GM12865 (cell line): Measurements from ENCODE around the gene THOC6.

Experiments used
- DNase-seq: peaks from one replicate; pipeline ENCODE4 v3.0.0; 2010; ENCODE audit warnings: low read depth
- H3K4me3 ChIP-seq: 2 replicates; pipeline ENCODE4 v1.5.1; 2011; ENCODE audit warnings: mild to moderate bottlenecking, low read depth, low read length, control low read depth
- TF ChIP-seq, protein P1 (sequence below): IDR thresholded peaks from 2 replicates; pipeline ENCODE4 v1.5.1; 2011; ENCODE audit warnings: low read length, control low read depth, low read depth, inconsistent platforms; ENCODE audit not compliant: insufficient read depth; ENCODE audit errors: missing control alignments

Gene THOC6

DNA sequence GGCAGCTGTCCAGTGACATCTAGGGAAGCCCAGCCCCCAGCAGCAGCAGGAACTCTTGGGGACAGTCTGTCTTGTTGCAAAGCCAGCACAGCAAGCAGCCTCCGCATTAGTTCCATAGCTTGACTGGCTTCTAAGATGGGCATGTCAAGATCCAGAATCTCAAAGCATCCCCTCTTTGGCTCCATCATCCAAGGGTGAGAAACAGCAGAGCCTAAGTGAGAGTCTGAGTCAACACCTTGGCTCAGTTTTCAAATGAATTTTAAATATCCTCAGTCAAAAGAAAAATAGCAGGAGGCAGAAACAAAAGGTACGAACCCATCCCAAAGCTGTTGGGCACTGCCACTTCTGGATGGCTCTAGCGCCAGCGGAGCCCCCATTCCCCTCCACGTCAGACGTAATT lies 8.9 kb upstream of the THOC6 start:
- no peak overlapping the region for H3K4me3 ChIP-seq
- DNase-seq, result no peak
- TF ChIP-seq, protein P1, sequence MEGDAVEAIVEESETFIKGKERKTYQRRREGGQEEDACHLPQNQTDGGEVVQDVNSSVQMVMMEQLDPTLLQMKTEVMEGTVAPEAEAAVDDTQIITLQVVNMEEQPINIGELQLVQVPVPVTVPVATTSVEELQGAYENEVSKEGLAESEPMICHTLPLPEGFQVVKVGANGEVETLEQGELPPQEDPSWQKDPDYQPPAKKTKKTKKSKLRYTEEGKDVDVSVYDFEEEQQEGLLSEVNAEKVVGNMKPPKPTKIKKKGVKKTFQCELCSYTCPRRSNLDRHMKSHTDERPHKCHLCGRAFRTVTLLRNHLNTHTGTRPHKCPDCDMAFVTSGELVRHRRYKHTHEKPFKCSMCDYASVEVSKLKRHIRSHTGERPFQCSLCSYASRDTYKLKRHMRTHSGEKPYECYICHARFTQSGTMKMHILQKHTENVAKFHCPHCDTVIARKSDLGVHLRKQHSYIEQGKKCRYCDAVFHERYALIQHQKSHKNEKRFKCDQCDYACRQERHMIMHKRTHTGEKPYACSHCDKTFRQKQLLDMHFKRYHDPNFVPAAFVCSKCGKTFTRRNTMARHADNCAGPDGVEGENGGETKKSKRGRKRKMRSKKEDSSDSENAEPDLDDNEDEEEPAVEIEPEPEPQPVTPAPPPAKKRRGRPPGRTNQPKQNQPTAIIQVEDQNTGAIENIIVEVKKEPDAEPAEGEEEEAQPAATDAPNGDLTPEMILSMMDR, result no peak

DNA sequence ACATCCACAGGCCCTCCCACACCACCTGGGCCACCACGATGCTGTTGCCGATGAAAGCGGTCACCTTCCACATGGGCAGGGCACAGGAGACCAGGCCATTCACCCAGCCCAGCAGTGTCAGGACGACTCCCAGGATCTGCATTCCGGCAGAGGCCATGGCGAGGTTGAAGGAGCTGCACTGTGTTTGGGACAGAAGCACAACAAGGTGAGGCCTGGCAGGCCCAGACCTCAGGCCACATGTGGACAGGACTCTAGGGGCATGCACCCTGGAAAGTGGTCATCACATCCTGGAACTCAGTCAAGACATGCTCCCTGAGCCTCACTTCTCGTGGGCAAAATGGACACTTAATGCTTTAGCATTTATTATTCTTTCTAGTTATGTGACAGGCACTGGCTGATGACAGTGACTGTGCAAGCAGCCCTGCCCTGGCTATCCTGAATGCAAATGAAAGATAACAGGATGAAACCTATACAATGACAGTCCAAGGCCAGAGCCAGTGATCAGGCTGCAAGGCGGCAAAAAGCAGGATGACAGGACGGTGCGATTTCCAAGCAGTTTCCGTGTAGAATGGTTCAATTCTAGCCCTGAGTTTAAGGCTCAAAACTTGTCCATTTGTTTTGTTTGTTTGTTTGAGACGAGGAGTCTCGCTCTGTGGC lies 7.8 kb upstream of the THOC6 start:
- no peak overlapping the region for H3K4me3 ChIP-seq
- no peak for DNase-seq
- TF ChIP-seq, protein P1, result no peak

DNA sequence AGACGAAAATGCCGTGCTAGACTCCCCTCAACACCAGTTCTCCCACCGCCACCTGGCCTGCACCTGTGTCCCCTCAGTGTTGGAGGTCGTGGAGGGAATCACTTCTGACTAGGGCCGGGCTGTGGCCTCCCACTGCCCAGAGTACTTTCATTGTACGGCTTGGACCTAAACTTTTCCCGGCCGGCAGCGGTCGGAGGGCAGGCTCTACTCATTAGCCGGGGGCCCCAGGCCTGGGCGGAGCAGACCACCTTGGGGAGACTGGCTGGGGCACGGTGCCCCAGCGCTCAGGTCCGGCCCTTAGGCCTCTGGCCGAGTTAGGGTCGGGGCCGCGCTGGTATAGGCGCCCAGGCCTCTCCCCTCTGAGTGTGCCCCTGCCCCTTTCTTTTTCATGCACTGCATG lies 6.5 kb upstream of the THOC6 start:
- DNase-seq, result no peak
- H3K4me3 ChIP-seq, result no peak overlapping the region
- TF ChIP-seq, protein P1, result no peak

DNA sequence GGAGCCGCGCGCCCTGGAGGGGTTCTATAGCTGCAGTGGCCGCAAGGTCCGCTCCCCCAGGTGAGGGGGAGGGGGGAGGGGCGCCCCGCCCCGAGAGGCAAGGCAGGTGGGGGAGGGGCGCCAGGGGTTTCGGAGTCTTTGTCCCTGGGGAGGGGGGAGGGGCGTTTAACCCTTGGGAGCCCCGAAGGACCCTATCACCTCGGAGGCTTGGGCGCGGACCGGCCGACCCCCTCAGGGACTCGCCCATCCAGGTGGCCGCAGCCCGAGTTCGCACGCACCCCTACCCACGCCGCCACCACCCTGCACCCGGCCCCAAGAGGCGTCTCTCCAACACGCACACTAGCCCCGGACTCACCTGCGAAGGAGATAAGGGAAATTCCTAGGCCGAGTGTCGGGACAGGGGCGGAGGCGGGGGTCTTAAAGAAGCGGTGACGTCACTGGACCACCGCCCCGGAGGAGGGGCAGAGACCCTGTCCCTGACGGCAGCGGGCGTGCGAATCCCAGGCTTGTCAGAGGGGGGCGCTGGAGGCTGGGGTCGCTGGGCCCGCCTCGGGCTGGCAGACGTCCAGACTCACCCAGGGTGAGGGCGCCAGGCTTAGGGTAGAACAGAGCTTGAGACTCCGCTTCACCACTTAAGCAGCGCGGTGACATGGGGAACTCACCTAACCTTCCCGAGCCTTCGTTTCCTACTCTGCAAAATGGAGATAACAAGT lies 5.9 kb upstream of the THOC6 start, which contains the start of gene CLDN6:
Gene CLDN6, minus strand, starts transcription at position 390 of the 713 bp plus-strand sequence. CDS start 2,162 bp downstream, outside the sequence.
- no peak within 1 kb of the TSS for H3K4me3 ChIP-seq
- DNase-seq, result no peak
- TF ChIP-seq, protein P1, result peak; percentile 15

DNA sequence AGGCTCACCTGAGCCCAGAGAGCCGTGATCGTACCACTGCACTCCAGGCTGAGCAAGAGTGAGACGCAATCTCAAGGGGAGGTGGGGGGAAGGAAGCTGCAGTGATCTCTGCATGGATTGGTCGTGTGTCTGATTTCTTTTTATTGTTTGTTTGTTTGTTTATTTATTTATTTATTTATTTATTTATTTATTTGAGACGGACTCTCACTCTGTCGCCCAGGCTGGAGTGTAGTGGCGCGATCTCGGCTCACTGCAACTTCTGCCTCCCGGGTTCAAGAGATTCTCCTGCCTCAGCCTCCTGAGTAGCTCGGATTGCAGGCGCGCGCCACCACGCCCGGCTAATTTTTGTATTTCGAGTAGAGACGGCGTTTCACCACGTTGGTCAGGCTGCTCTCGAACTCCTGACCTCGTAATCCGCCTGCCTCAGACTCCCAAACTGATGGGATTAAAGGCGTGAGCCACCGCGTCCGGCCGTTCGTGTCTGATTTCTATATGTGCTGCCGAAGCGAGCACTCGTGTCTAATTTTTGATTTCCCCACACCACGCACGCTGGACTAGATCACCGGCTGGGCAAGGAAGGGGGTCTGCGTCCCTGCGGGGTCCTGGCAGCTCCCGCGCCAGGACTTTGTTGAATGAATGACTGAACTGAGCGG lies 4.1 kb upstream of the THOC6 start:
- no peak for DNase-seq

DNA sequence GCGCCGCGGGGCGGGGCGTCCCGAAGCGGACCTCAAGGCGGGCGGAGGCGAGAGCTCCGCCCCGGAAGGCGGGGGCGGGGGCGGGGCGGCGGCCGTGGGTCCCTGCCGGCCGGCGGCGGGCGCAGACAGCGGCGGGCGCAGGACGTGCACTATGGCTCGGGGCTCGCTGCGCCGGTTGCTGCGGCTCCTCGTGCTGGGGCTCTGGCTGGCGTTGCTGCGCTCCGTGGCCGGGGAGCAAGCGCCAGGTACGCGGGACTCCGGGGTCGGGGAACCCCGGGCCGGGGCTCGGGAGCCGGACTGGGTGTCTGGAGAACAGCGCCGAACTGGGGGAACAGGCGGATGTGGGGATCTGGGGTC lies 3.6 kb upstream of the THOC6 start, which contains the start of gene TNFRSF12A:
Gene TNFRSF12A, plus strand, starts transcription at position 122 of the 357 bp plus-strand sequence. Its CDS starts 30 bp downstream, at position 152.
- TF ChIP-seq, protein P1, result no peak
- DNase-seq, result peak; percentile 81
- H3K4me3 ChIP-seq, result peak within 1 kb of the TSS; percentile 60

More for the DNA sequence above, 4.1 kb upstream of the THOC6 start:
- TF ChIP-seq, protein P1, result no peak
- H3K4me3 ChIP-seq, result peak overlapping the region; percentile 41
